H54 (cell line): ENCODE data around the gene NPBWR2.

Source experiments
- DNase-seq: peaks from one replicate; pipeline ENCODE4 v3.0.0; 2011; ENCODE audit warnings: low spot score, mixed read lengths; ENCODE audit not compliant: insufficient read length
- FAIRE-seq: peaks from 3 replicates; lab custom pipeline; 2011; peaks lifted over from hg19 to GRCh38; lab: Jason Lieb, UNC
- POLR2A ChIP-seq: IDR thresholded peaks from 2 replicates; pipeline ENCODE4 v1.6.1; 2011; ENCODE audit warnings: low read depth, mild to moderate bottlenecking, low read length

NPBWR2 gene

GRCh38 chr20:64056889-64057627, 50.3 kb downstream of the NPBWR2 start:
- TF ChIP-seq POLR2A: no peak
- no peak for DNase-seq
- no peak for FAIRE-seq

GRCh38 chr20:64056639-64056888, 50.8 kb downstream of the NPBWR2 start:
- DNase-seq (no peak), FAIRE-seq (no peak)
- TF ChIP-seq POLR2A: no peak

GRCh38 chr20:64055893-64056638, 51.3 kb downstream of the NPBWR2 start:
- FAIRE-seq (no peak), DNase-seq (no peak)
- TF ChIP-seq POLR2A: no peak

GRCh38 chr20:64055396-64055892, 51.9 kb downstream of the NPBWR2 start:
- DNase-seq (no peak), FAIRE-seq (no peak)
- TF ChIP-seq POLR2A: no peak

- no peak for DNase-seq
- FAIRE-seq: no peak
- no peak for TF ChIP-seq POLR2A
These were observed 53.3 kb downstream of the NPBWR2 start for GRCh38 chr20:64053841-64054661.
